ENCODE data around the gene ATP5PB. TPM values are rescaled to one million over a fixed set of nuclear protein-coding genes. Genes with fewer than 3 reads are reported as not detected.
A peak's percentile ranks its signal among the peaks of the same experiment; 100 is the strongest.

Gene ATP5PB
- total RNA-seq, 1 donor from 2014 or later: 220 TPM

DNA sequence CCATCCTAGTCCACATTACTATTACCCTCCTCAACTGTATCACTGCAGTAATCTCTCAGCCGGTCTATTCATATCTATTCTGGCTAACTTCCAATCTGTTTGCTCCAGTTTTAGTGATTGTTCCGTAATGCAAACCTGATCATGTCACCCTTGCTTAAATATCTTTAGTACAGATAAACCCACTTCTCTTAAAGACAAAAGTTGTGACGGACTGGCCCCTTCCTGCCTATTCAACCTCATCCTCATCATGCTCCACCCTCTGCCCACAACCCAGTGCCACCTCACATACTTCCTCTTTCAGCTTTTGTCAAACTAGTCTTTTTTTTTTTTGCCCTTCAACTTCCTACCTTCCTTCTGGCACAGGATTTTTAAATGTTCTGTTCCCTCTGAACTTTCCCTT lies 21.7 kb downstream of the ATP5PB start:
- Mint-ChIP-seq H3K36me3 (ENCODE audit: low read depth) (peaks cover 13% of the 10 kb centered on the region), H3K9me3 (no peaks in the 10 kb centered on the region), H3K27ac (no peak overlapping the region), H3K27me3 (no peaks in the 10 kb centered on the region), H3K4me1 (peaks cover 29% of the 10 kb centered on the region), H3K4me3 (no peak overlapping the region)
- POLR2A ChIA-PET: interaction anchor here (0.7 to 15.3 kb wide), 10 partner anchors 9 to 332 kb away, joined by 3 to 234 read pairs (median 5); partner anchors contain the start of genes ADORA3, ATP5PB, CEPT1 and DDX20
- ATAC-seq (ENCODE audit: low read depth): peak; percentile 92
- CTCF ChIA-PET: interaction anchor here (0.9 to 2.4 kb wide), 6 partner anchors 10 to 441 kb away, joined by 3 to 17 read pairs (median 4); partner anchors contain the start of genes ATP5PB and WDR77
- intact Hi-C loops (cut with micrococcal nuclease): loop anchor here (1.0 to 10.0 kb wide), 4 partner anchors 22 to 1144 kb away; partner anchors contain the start of genes ATP5PB, CAPZA1, CD53 and ST7L
- TF ChIP-seq, protein P1, sequence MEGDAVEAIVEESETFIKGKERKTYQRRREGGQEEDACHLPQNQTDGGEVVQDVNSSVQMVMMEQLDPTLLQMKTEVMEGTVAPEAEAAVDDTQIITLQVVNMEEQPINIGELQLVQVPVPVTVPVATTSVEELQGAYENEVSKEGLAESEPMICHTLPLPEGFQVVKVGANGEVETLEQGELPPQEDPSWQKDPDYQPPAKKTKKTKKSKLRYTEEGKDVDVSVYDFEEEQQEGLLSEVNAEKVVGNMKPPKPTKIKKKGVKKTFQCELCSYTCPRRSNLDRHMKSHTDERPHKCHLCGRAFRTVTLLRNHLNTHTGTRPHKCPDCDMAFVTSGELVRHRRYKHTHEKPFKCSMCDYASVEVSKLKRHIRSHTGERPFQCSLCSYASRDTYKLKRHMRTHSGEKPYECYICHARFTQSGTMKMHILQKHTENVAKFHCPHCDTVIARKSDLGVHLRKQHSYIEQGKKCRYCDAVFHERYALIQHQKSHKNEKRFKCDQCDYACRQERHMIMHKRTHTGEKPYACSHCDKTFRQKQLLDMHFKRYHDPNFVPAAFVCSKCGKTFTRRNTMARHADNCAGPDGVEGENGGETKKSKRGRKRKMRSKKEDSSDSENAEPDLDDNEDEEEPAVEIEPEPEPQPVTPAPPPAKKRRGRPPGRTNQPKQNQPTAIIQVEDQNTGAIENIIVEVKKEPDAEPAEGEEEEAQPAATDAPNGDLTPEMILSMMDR (IDR thresholded peaks at IDR 0.05): no peak
- peak; percentile 45 for DNase-seq

DNA sequence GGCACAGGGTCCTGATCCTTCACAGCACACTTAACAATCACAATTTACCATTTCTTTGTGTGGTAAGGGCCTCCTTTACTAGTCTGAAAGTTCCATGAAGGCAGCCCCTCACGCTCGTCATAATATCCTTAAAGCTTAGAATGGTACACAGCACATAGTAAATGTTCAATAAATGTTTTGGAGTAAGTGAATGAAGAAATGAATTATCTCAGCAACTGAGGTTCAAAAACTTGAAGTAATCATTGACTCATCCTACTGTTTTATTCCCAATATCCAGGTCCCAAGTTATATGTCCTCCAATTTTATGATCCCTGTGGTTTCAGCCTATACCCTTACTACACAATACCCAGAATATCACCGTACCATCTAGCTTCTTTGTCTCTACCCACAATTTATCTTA lies 22.3 kb downstream of the ATP5PB start:
- TF ChIP-seq, protein P1 (IDR thresholded peaks at IDR 0.05): no peak
- Mint-ChIP-seq H3K36me3 (ENCODE audit: low read depth) (peaks cover 13% of the 10 kb centered on the region), H3K4me3 (no peak overlapping the region), H3K4me1 (peaks cover 34% of the 10 kb centered on the region), H3K27me3 (no peaks in the 10 kb centered on the region), H3K9me3 (no peaks in the 10 kb centered on the region), H3K27ac (no peak overlapping the region)
- ATAC-seq (ENCODE audit: low read depth) (no peak), DNase-seq (no peak)
- POLR2A ChIA-PET: interaction anchor here (0.6 to 15.3 kb wide), 11 partner anchors 9 to 332 kb away, joined by 3 to 234 read pairs (median 5); partner anchors contain the start of genes ADORA3, ATP5PB, CEPT1 and DDX20
- intact Hi-C loops (cut with micrococcal nuclease): loop anchor here (1.0 to 10.0 kb wide), 4 partner anchors 22 to 1143 kb away; partner anchors contain the start of genes ATP5PB, CAPZA1, CD53 and ST7L
- CTCF ChIA-PET: interaction anchor here (0.9 to 2.4 kb wide), 5 partner anchors 9 to 441 kb away, joined by 3 to 17 read pairs (median 4); no protein-coding TSS in a partner anchor

DNA sequence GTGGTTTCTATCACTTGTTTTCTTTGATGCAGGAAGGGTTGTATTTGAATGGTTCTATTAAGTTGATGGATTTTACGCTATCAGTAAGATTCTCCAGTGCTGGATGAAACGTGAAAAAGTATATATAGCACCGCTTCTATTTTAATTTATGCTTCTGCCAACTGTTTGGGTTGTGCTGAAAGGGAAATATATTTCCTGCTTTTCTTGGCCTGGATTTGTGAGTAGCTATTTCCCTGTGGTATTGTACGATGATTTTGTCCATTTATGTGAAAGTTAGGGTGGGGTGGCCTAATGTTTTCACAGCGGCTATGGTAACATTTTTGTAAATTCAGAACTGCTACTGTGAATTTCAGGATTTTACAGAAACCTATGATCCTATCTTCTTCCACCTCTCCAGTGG lies 24.8 kb downstream of the ATP5PB start:
- ChIA-PET CTCF (interaction anchor here (12.6 kb wide), 1 partner anchor 34 kb away, joined by 123 read pairs; no protein-coding TSS in a partner anchor), POLR2A (interaction anchor here (3.0 to 15.3 kb wide), 3 partner anchors 26 to 42 kb away, joined by 10 to 234 read pairs (median 21); partner anchors contain the start of genes ADORA3, ATP5PB, TMIGD3 and WDR77)
- Mint-ChIP-seq H3K4me3 (peak overlapping the region; percentile 89), H3K27ac (peak overlapping the region; percentile 98), H3K36me3 (ENCODE audit: low read depth) (peaks cover 21% of the 10 kb centered on the region), H3K4me1 (peaks cover 57% of the 10 kb centered on the region), H3K27me3 (no peaks in the 10 kb centered on the region), H3K9me3 (no peaks in the 10 kb centered on the region)
- ATAC-seq (ENCODE audit: low read depth): no peak
- DNase-seq: no peak
- TF ChIP-seq, protein P1 (IDR thresholded peaks at IDR 0.05): no peak
- intact Hi-C loops (cut with micrococcal nuclease): loop anchor here (10.0 kb wide), 2 partner anchors 599 to 1141 kb away; partner anchors contain the start of genes CAPZA1, CD53 and ST7L

DNA sequence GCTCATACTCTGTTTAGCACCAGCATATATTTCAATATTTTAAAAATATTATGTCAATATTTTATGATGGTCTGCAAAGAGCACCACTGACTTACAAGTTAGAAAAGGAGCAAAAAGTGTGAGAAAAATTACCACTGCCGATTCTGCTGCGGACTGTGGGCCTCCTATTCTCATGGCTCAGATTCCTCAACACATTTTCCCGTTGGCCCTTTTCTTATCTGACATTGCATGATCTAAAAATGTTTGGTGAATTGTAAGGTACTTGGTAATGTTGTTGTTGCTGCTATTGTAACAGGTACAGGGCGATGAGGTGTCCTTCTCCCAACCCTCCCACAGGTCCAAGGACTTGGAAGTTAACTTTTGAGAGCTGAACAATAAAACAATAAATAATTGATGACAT lies 25.3 kb downstream of the ATP5PB start:
- POLR2A ChIA-PET: interaction anchor here (0.8 to 15.3 kb wide), 5 partner anchors 12 to 71 kb away, joined by 3 to 234 read pairs (median 10); partner anchors contain the start of genes ADORA3, ATP5PB, TMIGD3 and WDR77
- peaks cover 57% of the 10 kb centered on the region for H3K4me1 Mint-ChIP-seq

More for the DNA sequence above, 25.3 kb downstream of the ATP5PB start:
- TF ChIP-seq, protein P1 (IDR thresholded peaks at IDR 0.05): no peak
- no peak for DNase-seq
- peak overlapping the region; percentile 98 for H3K27ac Mint-ChIP-seq
- H3K9me3 Mint-ChIP-seq: no peaks in the 10 kb centered on the region
- CTCF ChIA-PET: interaction anchor here (12.6 kb wide), 1 partner anchor 33 kb away, joined by 123 read pairs; no protein-coding TSS in a partner anchor
- no peak for ATAC-seq (ENCODE audit: low read depth)
- intact Hi-C loops (cut with micrococcal nuclease): loop anchor here (10.0 kb wide), 2 partner anchors 600 to 1140 kb away; partner anchors contain the start of genes CAPZA1, CD53 and ST7L
- no peaks in the 10 kb centered on the region for H3K27me3 Mint-ChIP-seq
- peak overlapping the region; percentile 89 for H3K4me3 Mint-ChIP-seq
- peaks cover 21% of the 10 kb centered on the region for H3K36me3 Mint-ChIP-seq (ENCODE audit: low read depth)
